Measurements from ENCODE around the gene PCDHB9.
"Not testable (repeated sequence)": the region's sequence is repeated elsewhere in the genome, so short reads cannot be mapped to it uniquely, and the experiment has no call there.

PCDHB9 gene

DNA sequence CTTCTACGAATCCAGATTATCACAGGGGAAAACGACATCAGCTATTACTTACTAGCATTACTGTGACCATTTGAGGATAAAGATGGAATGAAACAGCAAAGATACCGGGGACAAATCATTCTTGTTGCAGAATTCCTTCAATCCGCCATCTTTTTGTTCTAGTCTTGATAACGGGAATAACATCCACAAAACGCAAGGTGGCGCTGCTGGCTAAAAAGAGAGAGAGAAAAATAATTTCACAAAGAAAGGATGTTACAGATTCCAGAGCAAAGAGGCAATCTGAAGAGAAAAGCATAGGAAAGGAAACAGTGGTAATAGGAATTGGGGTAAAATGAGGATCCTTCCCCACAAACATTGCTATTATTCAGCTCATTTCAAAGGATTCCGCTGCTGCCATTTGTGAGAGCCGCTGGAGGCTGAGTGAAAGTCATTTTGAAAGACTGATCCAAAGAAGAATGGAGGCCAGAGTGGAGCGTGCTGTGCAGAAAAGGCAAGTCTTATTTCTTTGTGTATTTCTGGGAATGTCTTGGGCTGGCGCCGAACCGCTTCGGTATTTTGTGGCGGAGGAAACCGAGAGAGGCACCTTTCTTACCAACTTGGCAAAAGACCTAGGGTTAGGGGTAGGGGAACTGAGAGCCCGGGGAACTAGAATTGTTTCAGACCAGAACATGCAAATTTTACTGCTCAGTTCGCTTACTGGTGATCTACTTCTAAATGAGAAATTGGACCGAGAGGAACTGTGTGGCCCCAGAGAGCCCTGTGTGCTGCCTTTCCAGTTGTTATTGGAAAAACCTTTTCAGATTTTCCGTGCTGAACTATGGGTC is 14.4 kb upstream of the PCDHB9 start, which contains the start of gene PCDHB7:
Gene PCDHB7 (plus strand): TSS at position 264 of the 824 bp plus-strand sequence. CDS start 192 bp downstream, at position 456.
- H3K9me3 ChIP-seq (ENCODE audit: control insufficient read depth, low read length) = no peaks in the 10 kb centered on the region
- H3K36me3 ChIP-seq (ENCODE audit: control insufficient read depth, insufficient read depth, low read length) = no peaks in the 10 kb centered on the region
- H3K4me1 ChIP-seq (ENCODE audit: control insufficient read depth, insufficient read depth, low read length, poor library complexity, severe bottlenecking) = no peaks in the 10 kb centered on the region
- no peak within 1 kb of the TSS for H3K27ac ChIP-seq (ENCODE audit: low read depth, low read length, severe bottlenecking)
- H3K4me3 ChIP-seq (ENCODE audit: extremely low read depth, insufficient read depth, low read length, poor library complexity, severe bottlenecking) = no peak within 1 kb of the TSS
- 81 to 84% methylated on average over 15 to 16 of the region's 20 CpGs for WGBS, 2 experiments (ENCODE audit: insufficient coverage in 2 of 2)

DNA sequence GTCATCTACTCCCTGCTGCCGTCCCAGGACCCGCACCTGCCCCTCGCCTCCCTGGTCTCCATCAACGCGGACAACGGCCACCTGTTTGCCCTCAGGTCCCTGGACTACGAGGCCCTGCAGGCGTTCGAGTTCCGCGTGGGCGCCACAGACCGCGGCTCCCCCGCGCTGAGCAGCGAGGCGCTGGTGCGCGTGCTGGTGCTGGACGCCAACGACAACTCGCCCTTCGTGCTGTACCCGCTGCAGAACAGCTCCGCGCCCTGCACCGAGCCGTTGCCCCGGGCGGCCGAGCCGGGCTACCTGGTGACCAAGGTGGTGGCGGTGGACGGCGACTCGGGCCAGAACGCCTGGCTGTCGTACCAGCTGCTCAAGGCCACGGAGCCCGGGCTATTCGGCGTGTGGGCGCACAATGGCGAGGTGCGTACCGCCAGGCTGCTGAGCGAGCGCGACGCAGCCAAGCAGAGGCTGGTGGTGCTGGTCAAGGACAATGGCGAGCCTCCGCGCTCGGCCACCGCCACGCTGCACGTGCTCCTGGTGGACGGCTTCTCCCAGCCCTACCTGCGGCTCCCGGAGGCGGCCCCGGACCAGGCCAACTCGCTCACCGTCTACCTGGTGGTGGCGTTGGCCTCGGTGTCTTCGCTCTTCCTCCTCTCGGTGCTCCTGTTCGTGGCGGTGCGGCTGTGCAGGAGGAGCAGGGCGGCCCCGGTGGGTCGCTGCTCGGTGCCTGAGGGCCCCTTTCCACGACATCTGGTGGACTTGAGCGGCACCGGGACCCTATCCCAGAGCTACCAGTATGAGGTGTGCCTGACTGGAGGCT is 12.5 kb upstream of the PCDHB9 start:
- H3K4me1 ChIP-seq (ENCODE audit: control insufficient read depth, insufficient read depth, low read length, poor library complexity, severe bottlenecking); H3K4me3 ChIP-seq (ENCODE audit: extremely low read depth, insufficient read depth, low read length, poor library complexity, severe bottlenecking); H3K36me3 ChIP-seq (ENCODE audit: control insufficient read depth, insufficient read depth, low read length); H3K9me3 ChIP-seq (ENCODE audit: control insufficient read depth, low read length); H3K27ac ChIP-seq (ENCODE audit: low read depth, low read length, severe bottlenecking): not testable (repeated sequence)
- 94 to 95% methylated on average over 35 to 50 of the region's 79 CpGs for WGBS, 2 experiments (ENCODE audit: insufficient coverage in 2 of 2)

- Histone ChIP-seq H3K9me3 (ENCODE audit: control insufficient read depth, low read length) (no peaks in the 10 kb centered on the region), H3K27ac (ENCODE audit: low read depth, low read length, severe bottlenecking) (no peak overlapping the region), H3K36me3 (ENCODE audit: control insufficient read depth, insufficient read depth, low read length) (no peaks in the 10 kb centered on the region), H3K4me3 (ENCODE audit: extremely low read depth, insufficient read depth, low read length, poor library complexity, severe bottlenecking) (no peak overlapping the region), H3K4me1 (ENCODE audit: control insufficient read depth, insufficient read depth, low read length, poor library complexity, severe bottlenecking) (no peaks in the 10 kb centered on the region)
- WGBS, 2 experiments (ENCODE audit: insufficient coverage in 2 of 2) = no CpG with 5 or more reads among the region's 1 CpG
These were observed 11.0 kb upstream of the PCDHB9 start for GRCh38 chr5:141175933-141176332.

DNA sequence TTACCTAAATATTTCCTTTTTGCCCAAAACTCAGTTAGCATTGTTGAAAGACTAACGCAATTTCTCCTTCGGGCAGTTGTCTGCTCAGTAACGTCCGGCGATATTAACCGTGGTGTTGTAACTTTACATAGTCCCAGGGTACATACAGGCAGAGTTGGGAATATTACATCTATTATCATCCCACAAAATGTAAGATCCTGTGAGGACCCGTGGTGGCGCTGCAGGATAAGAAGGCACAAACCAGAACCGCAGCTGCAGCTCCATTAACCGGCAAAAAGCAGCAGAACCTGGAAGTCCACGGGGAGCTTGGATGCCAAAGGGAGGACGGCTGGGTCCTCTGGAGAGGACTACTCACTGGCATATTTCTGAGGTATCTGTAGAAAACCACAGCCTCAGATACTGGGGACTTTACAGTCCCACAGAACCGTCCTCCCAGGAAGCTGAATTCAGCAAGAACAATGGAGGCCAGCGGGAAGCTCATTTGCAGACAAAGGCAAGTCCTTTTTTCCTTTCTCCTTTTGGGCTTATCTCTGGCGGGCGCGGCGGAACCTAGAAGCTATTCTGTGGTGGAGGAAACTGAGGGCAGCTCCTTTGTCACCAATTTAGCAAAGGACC is 9.3 kb upstream of the PCDHB9 start, which contains the start of gene PCDHB8:
Gene PCDHB8 (plus strand): TSS at position 214 of the 615 bp plus-strand sequence. CDS start 245 bp downstream, at position 459.
- not testable (repeated sequence) for H3K36me3 ChIP-seq (ENCODE audit: control insufficient read depth, insufficient read depth, low read length); H3K9me3 ChIP-seq (ENCODE audit: control insufficient read depth, low read length); H3K4me3 ChIP-seq (ENCODE audit: extremely low read depth, insufficient read depth, low read length, poor library complexity, severe bottlenecking); H3K27ac ChIP-seq (ENCODE audit: low read depth, low read length, severe bottlenecking); H3K4me1 ChIP-seq (ENCODE audit: control insufficient read depth, insufficient read depth, low read length, poor library complexity, severe bottlenecking)
- WGBS, 2 experiments (ENCODE audit: insufficient coverage in 2 of 2) = 84 to 87% methylated on average over 3 to 6 of the region's 18 CpGs

- not testable (repeated sequence) for H3K4me1 ChIP-seq (ENCODE audit: control insufficient read depth, insufficient read depth, low read length, poor library complexity, severe bottlenecking); H3K9me3 ChIP-seq (ENCODE audit: control insufficient read depth, low read length)
- 91 to 100% methylated on average over 4 to 10 of the region's 39 CpGs for WGBS, 2 experiments (ENCODE audit: insufficient coverage in 2 of 2)
These were observed 7.6 kb upstream of the PCDHB9 start for GRCh38 chr5:141179371-141179770.

DNA sequence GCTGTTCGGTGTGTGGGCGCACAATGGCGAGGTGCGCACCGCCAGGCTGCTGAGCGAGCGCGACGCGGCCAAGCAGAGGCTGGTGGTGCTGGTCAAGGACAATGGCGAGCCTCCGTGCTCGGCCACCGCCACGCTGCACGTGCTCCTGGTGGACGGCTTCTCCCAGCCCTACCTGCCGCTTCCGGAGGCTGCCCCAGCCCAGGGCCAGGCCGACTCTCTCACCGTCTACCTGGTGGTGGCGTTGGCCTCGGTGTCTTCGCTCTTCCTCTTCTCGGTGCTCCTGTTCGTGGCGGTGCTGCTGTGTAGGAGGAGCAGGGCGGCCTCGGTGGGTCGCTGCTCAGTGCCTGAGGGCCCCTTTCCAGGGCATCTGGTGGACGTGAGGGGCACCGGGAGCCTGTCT is 7.1 kb upstream of the PCDHB9 start:
- H3K27ac ChIP-seq (ENCODE audit: low read depth, low read length, severe bottlenecking); H3K9me3 ChIP-seq (ENCODE audit: control insufficient read depth, low read length); H3K4me1 ChIP-seq (ENCODE audit: control insufficient read depth, insufficient read depth, low read length, poor library complexity, severe bottlenecking); H3K36me3 ChIP-seq (ENCODE audit: control insufficient read depth, insufficient read depth, low read length); H3K4me3 ChIP-seq (ENCODE audit: extremely low read depth, insufficient read depth, low read length, poor library complexity, severe bottlenecking): not testable (repeated sequence)
- WGBS, 2 experiments (ENCODE audit: insufficient coverage in 2 of 2) = 94 to 97% methylated on average over 9 to 10 of the region's 32 CpGs

More at GRCh38 chr5:141179371-141179770, 7.6 kb upstream of the PCDHB9 start:
- not testable (repeated sequence) for H3K36me3 ChIP-seq (ENCODE audit: control insufficient read depth, insufficient read depth, low read length); H3K27ac ChIP-seq (ENCODE audit: low read depth, low read length, severe bottlenecking); H3K4me3 ChIP-seq (ENCODE audit: extremely low read depth, insufficient read depth, low read length, poor library complexity, severe bottlenecking)

GRCh38 chr5:141180313-141180712 is 6.6 kb upstream of the PCDHB9 start:
- H3K9me3 ChIP-seq (ENCODE audit: control insufficient read depth, low read length) = no peaks in the 10 kb centered on the region
- H3K4me3 ChIP-seq (ENCODE audit: extremely low read depth, insufficient read depth, low read length, poor library complexity, severe bottlenecking) = no peak overlapping the region
- H3K4me1 ChIP-seq (ENCODE audit: control insufficient read depth, insufficient read depth, low read length, poor library complexity, severe bottlenecking) = no peaks in the 10 kb centered on the region
- H3K27ac ChIP-seq (ENCODE audit: low read depth, low read length, severe bottlenecking) = no peak overlapping the region
- 100% methylated on average over 1 of the region's 1 CpG; no CpG with 5 or more reads in 1 of the 2 experiments for WGBS, 2 experiments (ENCODE audit: insufficient coverage in 2 of 2)
- no peaks in the 10 kb centered on the region for H3K36me3 ChIP-seq (ENCODE audit: control insufficient read depth, insufficient read depth, low read length)

DNA sequence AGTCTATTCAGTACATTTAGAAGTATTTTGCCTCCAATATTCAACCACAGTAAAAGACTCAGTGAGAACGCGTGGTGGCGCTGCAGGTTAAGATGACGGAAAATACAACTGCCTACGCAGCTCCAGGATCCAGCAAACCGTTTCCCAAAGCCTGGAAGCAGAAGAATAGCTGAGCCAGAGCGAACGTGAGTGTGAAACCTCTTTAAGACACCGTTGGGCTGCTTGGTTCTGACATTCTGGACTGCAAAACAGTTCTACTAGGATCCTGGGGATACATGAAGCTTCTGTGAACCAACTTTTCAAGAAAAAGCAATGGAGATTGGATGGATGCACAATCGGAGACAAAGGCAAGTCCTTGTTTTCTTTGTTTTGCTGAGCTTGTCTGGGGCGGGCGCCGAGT is 4.7 kb upstream of the PCDHB9 start, which contains the start of gene PCDHB16:
Gene PCDHB16 (plus strand): TSS at position 140 of the 400 bp plus-strand sequence. CDS start 173 bp downstream, at position 313.
- WGBS, 2 experiments (ENCODE audit: insufficient coverage in 2 of 2) = 60% methylated on average over 13 of the region's 13 CpGs
- no peaks in the 10 kb centered on the region for H3K36me3 ChIP-seq (ENCODE audit: control insufficient read depth, insufficient read depth, low read length)
- no peaks in the 10 kb centered on the region for H3K9me3 ChIP-seq (ENCODE audit: control insufficient read depth, low read length)
- H3K4me1 ChIP-seq (ENCODE audit: control insufficient read depth, insufficient read depth, low read length, poor library complexity, severe bottlenecking) = no peaks in the 10 kb centered on the region
- peak within 1 kb of the TSS; percentile 12 for H3K4me3 ChIP-seq (ENCODE audit: extremely low read depth, insufficient read depth, low read length, poor library complexity, severe bottlenecking)
- no peak within 1 kb of the TSS for H3K27ac ChIP-seq (ENCODE audit: low read depth, low read length, severe bottlenecking)

DNA sequence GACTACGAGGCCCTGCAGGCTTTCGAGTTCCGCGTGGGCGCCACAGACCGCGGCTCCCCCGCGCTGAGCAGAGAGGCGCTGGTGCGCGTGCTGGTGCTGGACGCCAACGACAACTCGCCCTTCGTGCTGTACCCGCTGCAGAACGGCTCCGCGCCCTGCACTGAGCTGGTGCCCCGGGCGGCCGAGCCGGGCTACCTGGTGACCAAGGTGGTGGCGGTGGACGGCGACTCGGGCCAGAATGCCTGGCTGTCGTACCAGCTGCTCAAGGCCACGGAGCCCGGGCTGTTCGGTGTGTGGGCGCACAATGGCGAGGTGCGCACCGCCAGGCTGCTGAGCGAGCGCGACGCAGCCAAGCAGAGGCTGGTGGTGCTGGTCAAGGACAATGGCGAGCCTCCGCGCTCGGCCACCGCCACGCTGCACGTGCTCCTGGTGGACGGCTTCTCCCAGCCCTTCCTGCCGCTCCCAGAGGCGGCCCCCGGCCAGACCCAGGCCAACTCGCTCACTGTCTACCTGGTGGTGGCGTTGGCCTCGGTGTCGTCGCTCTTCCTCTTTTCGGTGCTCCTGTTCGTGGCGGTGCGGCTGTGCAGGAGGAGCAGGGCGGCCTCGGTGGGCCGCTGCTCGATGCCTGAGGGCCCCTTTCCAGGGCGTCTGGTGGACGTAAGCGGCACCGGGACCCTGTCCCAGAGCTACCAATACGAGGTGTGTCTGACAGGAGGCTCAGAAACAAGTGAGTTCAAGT is 2.7 kb upstream of the PCDHB9 start:
- H3K4me1 ChIP-seq (ENCODE audit: control insufficient read depth, insufficient read depth, low read length, poor library complexity, severe bottlenecking); H3K4me3 ChIP-seq (ENCODE audit: extremely low read depth, insufficient read depth, low read length, poor library complexity, severe bottlenecking); H3K27ac ChIP-seq (ENCODE audit: low read depth, low read length, severe bottlenecking); H3K9me3 ChIP-seq (ENCODE audit: control insufficient read depth, low read length); H3K36me3 ChIP-seq (ENCODE audit: control insufficient read depth, insufficient read depth, low read length): not testable (repeated sequence)
- WGBS, 2 experiments (ENCODE audit: insufficient coverage in 2 of 2) = 89 to 93% methylated on average over 25 of the region's 69 CpGs

DNA sequence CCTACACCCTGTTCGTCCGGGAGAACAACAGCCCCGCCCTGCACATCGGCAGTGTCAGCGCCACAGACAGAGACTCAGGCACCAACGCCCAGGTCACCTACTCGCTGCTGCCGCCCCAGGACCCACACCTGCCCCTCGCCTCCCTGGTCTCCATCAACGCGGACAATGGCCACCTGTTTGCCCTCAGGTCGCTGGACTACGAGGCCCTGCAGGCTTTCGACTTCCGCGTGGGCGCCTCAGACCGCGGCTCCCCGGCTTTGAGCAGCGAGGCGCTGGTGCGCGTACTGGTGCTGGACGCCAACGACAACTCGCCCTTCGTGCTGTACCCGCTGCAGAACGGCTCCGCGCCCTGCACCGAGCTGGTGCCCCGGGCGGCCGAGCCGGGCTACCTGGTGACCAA is 1.7 kb downstream of the PCDHB9 start:
- H3K4me1 ChIP-seq (ENCODE audit: control insufficient read depth, insufficient read depth, low read length, poor library complexity, severe bottlenecking); H3K36me3 ChIP-seq (ENCODE audit: control insufficient read depth, insufficient read depth, low read length); H3K27ac ChIP-seq (ENCODE audit: low read depth, low read length, severe bottlenecking); H3K4me3 ChIP-seq (ENCODE audit: extremely low read depth, insufficient read depth, low read length, poor library complexity, severe bottlenecking); H3K9me3 ChIP-seq (ENCODE audit: control insufficient read depth, low read length): not testable (repeated sequence)
- 97 to 100% methylated on average over 5 to 17 of the region's 37 CpGs for WGBS, 2 experiments (ENCODE audit: insufficient coverage in 2 of 2)
